ENCODE data around the gene PDF.
"Not testable (repeated sequence)": the region's sequence is repeated elsewhere in the genome, so short reads cannot be mapped to it uniquely, and the experiment has no call there.

The PDF gene

GRCh38 chr16:69307091-69307490, 23.3 kb downstream of the PDF start:
- CTCF ChIA-PET = no interaction called here
- TF ChIP-seq CTCF (conservative IDR thresholded peaks at IDR 0.05; ENCODE audit: low read depth) = no peak
- H3K27ac ChIP-seq = no peak overlapping the region
- no peak for DNase-seq (ENCODE audit: low spot score)
- POLR2A ChIA-PET (ENCODE audit: low non-redundant PET) = no interaction called here

DNA sequence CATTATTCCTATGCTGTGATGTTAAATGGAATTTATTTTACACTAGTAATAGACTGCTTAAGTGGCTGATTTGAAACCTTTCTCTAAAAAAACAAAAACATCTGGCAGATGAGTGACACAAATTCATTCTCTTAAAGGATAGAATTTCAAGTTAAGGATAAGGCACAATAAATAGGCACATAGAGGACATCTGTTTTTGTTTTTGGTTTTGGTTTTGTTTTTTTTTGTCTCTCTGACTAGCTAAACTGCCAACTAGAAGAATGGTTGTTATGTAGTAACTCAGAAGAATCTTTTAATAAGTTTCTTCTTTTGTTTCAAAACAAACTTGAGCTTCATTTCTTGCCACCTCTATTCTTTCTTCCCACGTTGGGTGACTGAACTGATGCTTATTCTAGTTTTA, 24.4 kb downstream of the PDF start:
- ChIA-PET POLR2A (ENCODE audit: low non-redundant PET) (no interaction called here), CTCF (interaction anchor here (0.7 kb wide), 1 partner anchor 621 kb away, joined by 4 read pairs; no protein-coding TSS in a partner anchor)
- DNase-seq (ENCODE audit: low spot score) = no peak
- no peak for TF ChIP-seq CTCF (conservative IDR thresholded peaks at IDR 0.05; ENCODE audit: low read depth)
- H3K27ac ChIP-seq = no peak overlapping the region

GRCh38 chr16:69302301-69302700, 28.1 kb downstream of the PDF start:
- DNase-seq (ENCODE audit: low spot score) = no peak
- ChIA-PET POLR2A (ENCODE audit: low non-redundant PET) (no interaction called here), CTCF (no interaction called here)
- no peak overlapping the region for H3K27ac ChIP-seq
- TF ChIP-seq CTCF (conservative IDR thresholded peaks at IDR 0.05; ENCODE audit: low read depth) = no peak

GRCh38 chr16:69301861-69302260, 28.5 kb downstream of the PDF start:
- no peak overlapping the region for H3K27ac ChIP-seq
- no peak for TF ChIP-seq CTCF (conservative IDR thresholded peaks at IDR 0.05; ENCODE audit: low read depth)
- CTCF ChIA-PET = no interaction called here
- DNase-seq (ENCODE audit: low spot score) = no peak
- POLR2A ChIA-PET (ENCODE audit: low non-redundant PET) = no interaction called here

DNA sequence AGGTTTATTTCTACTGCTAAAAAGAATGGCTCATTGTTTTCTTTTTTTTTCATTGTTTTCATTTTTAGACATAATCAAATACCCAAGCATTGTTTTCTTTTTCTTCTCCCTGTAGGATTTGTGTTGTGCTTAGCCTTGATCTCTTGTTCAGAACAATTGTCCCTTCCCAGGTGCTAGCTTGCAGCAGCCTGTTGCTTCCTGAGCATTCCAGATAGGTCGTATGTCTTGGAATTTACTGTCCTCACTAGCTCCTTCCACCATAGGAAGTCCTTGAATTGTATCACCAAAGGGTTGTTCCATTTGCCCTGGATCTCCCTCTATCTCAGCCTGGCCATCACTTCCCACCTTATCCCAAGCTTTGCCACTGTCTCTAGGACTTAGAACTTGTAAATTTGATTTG, 29.2 kb downstream of the PDF start:
- POLR2A ChIA-PET (ENCODE audit: low non-redundant PET) = no interaction called here
- no peak for TF ChIP-seq CTCF (conservative IDR thresholded peaks at IDR 0.05; ENCODE audit: low read depth)
- no peak for DNase-seq (ENCODE audit: low spot score)
- CTCF ChIA-PET = interaction anchor here (0.5 to 0.6 kb wide), 2 partner anchors 58 to 1138 kb away, joined by 3 read pairs; no protein-coding TSS in a partner anchor
- H3K27ac ChIP-seq = no peak overlapping the region

- TF ChIP-seq CTCF (conservative IDR thresholded peaks at IDR 0.05; ENCODE audit: low read depth) = no peak
- POLR2A ChIA-PET (ENCODE audit: low non-redundant PET) = no interaction called here
- DNase-seq (ENCODE audit: low spot score) = no peak
- CTCF ChIA-PET = no interaction called here
- no peak overlapping the region for H3K27ac ChIP-seq
Observed at GRCh38 chr16:69298261-69298660, 32.1 kb downstream of the PDF start.

- DNase-seq (ENCODE audit: low spot score); CTCF ChIA-PET; H3K27ac ChIP-seq; POLR2A ChIA-PET (ENCODE audit: low non-redundant PET): not testable (repeated sequence)
Observed at GRCh38 chr16:69296771-69297170, 33.6 kb downstream of the PDF start.
